GM21367 (cell line): ENCODE data around the gene EZH2.

ENCODE experiments used
- ATAC-seq: cut with Tn5 transposase; IDR thresholded peaks from one replicate; pipeline ENCODE4 v1.9.1; 2021; ENCODE audit not compliant: unreplicated experiment

Gene EZH2

DNA sequence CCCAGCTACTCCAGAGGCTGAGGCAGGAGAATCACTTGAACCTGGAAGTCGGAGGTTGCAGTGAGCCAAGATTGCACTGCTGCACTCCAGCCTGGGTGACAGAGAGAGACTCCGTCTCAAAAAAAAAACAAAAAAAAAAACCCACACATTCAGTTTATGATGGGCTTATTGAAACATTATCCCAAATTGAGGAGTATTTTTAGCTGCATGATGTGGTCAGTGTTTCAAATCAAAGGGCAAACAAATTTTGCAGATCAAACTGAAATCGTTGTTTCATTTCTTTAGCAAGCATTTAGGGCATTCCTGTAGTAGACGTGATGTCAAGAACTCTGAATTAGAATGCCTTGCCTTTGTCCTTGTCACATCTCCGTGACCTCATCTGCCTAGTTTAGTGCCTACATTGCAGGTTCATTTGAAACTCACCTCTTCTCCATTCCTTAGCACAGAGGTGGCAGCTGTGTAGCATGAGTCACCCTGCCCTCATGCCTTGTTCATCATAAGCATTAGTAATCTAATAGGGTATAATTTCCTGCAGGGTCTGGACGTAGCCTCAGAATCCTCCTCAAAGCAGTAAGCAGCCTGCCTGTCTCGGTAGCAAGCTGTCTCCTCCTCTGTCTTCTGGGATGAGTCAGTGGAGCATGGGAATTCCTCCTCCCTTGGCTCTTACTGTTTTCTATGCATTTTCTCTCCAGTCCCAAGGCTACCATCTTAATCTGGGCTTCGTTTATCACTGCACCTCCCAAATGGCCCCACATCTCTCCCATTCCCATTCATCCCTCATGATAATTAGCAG lies 111.6 kb downstream of the EZH2 start:
- no peak for ATAC-seq

DNA sequence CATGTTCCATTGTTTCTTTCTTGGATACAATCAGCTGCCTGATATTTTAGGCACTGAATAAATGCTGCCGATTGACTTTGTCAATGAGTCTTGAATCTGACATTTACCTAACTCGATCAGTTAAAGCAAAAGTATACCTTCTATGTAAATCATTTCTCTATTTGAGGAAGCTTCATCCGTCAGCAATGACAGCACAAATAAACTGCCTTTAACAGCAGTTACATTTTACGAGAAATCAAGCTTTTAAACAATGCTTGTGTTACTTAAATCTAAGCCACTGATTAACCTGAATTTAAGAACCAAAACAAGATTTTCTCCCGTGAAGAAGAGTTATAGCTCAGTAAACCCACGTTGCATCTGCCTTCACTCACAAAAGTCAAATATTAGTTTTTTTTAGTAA lies 114.1 kb downstream of the EZH2 start:
- ATAC-seq: no peak

DNA sequence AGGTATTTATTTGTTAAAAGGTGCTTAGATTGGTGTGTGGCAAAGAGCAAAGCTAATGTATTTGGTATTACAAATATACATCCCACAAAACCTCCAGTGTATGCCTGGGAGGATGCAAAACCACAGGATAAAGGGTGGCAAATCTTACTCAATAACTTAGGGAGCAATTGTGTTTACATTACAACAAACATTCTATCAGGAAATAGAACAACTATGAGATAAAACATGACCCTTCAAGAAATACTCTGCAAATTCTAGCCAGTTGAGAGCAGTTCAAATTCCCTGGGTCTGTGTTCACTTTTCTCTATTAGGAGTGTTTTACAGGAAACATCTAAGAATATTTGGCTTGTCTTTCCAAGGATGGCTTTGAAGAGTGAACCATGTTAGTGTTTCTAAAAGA lies 120.5 kb downstream of the EZH2 start:
- ATAC-seq: no peak

DNA sequence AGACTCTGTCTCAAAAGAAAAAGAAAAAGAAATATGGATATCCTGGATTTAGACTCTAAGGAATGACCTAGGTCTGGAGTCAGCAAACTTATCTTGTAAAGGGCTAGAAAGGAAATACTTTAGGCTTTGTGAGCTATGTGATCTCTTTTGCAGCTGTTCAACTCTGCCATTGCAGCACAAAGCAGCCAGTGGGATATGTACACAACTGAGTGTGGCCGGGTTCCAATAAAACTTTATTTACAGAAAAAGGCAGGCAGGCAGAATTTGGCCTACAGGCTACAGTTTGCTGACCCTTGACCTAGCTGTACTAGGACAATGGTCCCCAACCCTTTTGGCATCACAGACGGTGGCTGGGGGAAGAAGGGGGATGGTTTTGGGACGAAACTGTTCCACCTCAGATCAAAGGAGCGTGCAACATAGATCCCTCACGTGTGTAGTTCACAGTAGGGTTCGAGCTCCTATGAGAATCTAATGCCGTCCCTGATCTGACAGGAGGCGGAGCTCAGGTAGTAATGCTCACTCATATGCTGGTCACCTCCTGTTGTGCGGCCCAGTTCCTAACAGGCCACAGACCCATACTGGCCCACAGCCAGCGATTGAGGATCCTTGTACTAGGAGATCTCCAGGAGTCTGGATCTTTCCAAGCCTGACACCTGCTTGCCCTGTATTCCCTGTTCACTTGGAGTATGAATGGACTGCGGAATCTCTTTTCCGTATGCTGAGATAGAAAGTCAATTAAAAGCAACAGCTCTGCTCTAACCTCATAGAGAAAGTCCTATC lies 122.4 kb downstream of the EZH2 start:
- ATAC-seq: no peak
